SHP77 (cell line): ENCODE data around the gene SPACDR.
A peak's percentile ranks its signal among the peaks of the same experiment; 100 is the strongest.

Experiments used
- DNase-seq, 2 experiments: peaks; one replicate each; lab custom pipeline; 2025; lab: John Stamatoyannopoulos, UW

SPACDR gene

GRCh38 chr7:100434297-100435144 is 29.5 kb downstream of the SPACDR start:
- no peak for DNase-seq

GRCh38 chr7:100433592-100434296 is 30.3 kb downstream of the SPACDR start:
- no peak for DNase-seq

GRCh38 chr7:100433276-100433591 is 30.8 kb downstream of the SPACDR start:
- no peak for DNase-seq

GRCh38 chr7:100432621-100433275 is 31.3 kb downstream of the SPACDR start:
- DNase-seq, result no peak

- no peak for DNase-seq
These were observed 32.0 kb downstream of the SPACDR start for GRCh38 chr7:100432053-100432452.

- DNase-seq, result no peak
These were observed 32.7 kb downstream of the SPACDR start for GRCh38 chr7:100431286-100431735.

GRCh38 chr7:100430493-100431285 is 33.4 kb downstream of the SPACDR start:
- DNase-seq, result no peak

- peak; percentile 92 to 97 for DNase-seq
These were observed 34.2 kb downstream of the SPACDR start, which contains the start of gene MEPCE for GRCh38 chr7:100429637-100430492. TSS of gene MEPCE (plus strand) at chr7:100429831. CDS start at chr7:100430019, 188 bp downstream.

GRCh38 chr7:100428967-100429636 is 35.0 kb downstream of the SPACDR start:
- peak; percentile 95 to 96 for DNase-seq

- peak; percentile 91 for DNase-seq
These were observed 35.7 kb downstream of the SPACDR start, which contains the start of gene ZCWPW1 for GRCh38 chr7:100428199-100428966. TSS of gene ZCWPW1 (minus strand) at chr7:100428703. CDS start at chr7:100420649, 8,054 bp downstream.

- no peak for DNase-seq
These were observed 36.3 kb downstream of the SPACDR start for GRCh38 chr7:100427762-100428198.

GRCh38 chr7:100426516-100426915 is 37.5 kb downstream of the SPACDR start:
- DNase-seq, result no peak

- no peak for DNase-seq
These were observed 38.7 kb downstream of the SPACDR start for GRCh38 chr7:100425347-100425746.

GRCh38 chr7:100423315-100423714 is 40.7 kb downstream of the SPACDR start:
- no peak for DNase-seq

GRCh38 chr7:100419660-100420226 is 44.3 kb downstream of the SPACDR start:
- DNase-seq, result no peak

- DNase-seq, result no peak
These were observed 45.0 kb downstream of the SPACDR start for GRCh38 chr7:100418930-100419659.

GRCh38 chr7:100415448-100415847 is 48.6 kb downstream of the SPACDR start:
- DNase-seq, result no peak

- no peak for DNase-seq
These were observed 50.2 kb downstream of the SPACDR start for GRCh38 chr7:100413889-100414288.
